IPS-NIHi7 (cell line): ENCODE results near the gene FZD4.
"Not testable (repeated sequence)": the region's sequence is repeated elsewhere in the genome, so short reads cannot be mapped to it uniquely, and the experiment has no call there.

Experiments used
- DNase-seq: peaks from one replicate; pipeline ENCODE4 v3.0.0; 2012; ENCODE audit warnings: mixed read lengths; ENCODE audit errors: extremely low spot score

Gene FZD4

GRCh38 chr11:86938203-86938899, 16.8 kb downstream of the FZD4 start:
- DNase-seq = no peak

GRCh38 chr11:86937193-86937806, 17.9 kb downstream of the FZD4 start:
- DNase-seq = not testable (repeated sequence)

GRCh38 chr11:86934926-86935579, 20.1 kb downstream of the FZD4 start:
- DNase-seq = no peak

- no peak for DNase-seq
These were observed 20.7 kb downstream of the FZD4 start for GRCh38 chr11:86934582-86934900.

- no peak for DNase-seq
These were observed 21.2 kb downstream of the FZD4 start for GRCh38 chr11:86933891-86934581.

- no peak for DNase-seq
These were observed 22.0 kb downstream of the FZD4 start for GRCh38 chr11:86932924-86933875.

GRCh38 chr11:86932259-86932585, 23.0 kb downstream of the FZD4 start:
- no peak for DNase-seq

GRCh38 chr11:86931548-86932258, 23.5 kb downstream of the FZD4 start:
- DNase-seq = no peak

- no peak for DNase-seq
These were observed 24.1 kb downstream of the FZD4 start for GRCh38 chr11:86930957-86931547.

- DNase-seq = no peak
These were observed 28.2 kb downstream of the FZD4 start for GRCh38 chr11:86926975-86927374.

- DNase-seq = peak; percentile 78
These were observed 31.0 kb downstream of the FZD4 start for GRCh38 chr11:86923999-86924766.

- no peak for DNase-seq
These were observed 33.0 kb downstream of the FZD4 start for GRCh38 chr11:86922225-86922624.

GRCh38 chr11:86919557-86920210, 35.5 kb downstream of the FZD4 start:
- peak; percentile 74 for DNase-seq

- no peak for DNase-seq
These were observed 36.2 kb downstream of the FZD4 start for GRCh38 chr11:86918973-86919372.

GRCh38 chr11:86918496-86918895, 36.7 kb downstream of the FZD4 start:
- DNase-seq = no peak

GRCh38 chr11:86917589-86917988, 37.6 kb downstream of the FZD4 start:
- no peak for DNase-seq

- no peak for DNase-seq
These were observed 38.9 kb downstream of the FZD4 start for GRCh38 chr11:86916330-86916729.

GRCh38 chr11:86915850-86916249, 39.3 kb downstream of the FZD4 start:
- DNase-seq = not testable (repeated sequence)

- DNase-seq = no peak
These were observed 40.2 kb downstream of the FZD4 start for GRCh38 chr11:86914865-86915519.
